ENCODE measurements around the gene UQCRHL.

The UQCRHL gene

DNA sequence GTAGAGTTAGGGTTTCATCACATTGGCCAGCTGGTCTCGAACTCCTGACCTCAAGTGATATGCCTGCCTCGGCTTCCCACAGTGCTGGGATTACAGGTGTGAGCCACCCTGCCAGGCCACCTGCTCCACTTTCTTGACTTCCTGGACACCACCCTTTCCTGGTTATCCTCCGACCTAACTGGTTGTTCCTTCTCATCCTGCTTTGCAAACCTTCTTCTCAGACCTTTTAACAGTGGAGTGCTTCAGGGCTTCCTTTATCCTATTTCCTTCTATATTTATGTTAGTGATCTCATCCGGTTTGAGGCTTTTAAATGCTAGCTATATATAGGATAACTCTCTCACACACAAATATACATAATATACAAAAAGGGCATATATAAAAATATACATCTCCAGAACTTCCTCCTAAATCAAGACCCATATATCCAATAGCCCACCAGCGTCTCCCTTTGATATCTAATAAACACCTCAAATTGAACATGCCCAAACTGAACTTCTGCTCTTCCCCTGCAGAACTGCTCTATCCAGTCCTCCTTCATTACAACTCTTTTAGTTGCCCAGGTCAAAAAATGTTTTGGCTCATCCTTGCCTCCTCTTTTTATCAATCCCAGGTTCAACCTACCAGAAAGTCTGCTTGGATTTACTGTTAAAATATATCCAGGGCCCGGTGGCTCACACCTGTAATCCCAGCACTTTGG is 19.5 kb upstream of the UQCRHL start:
- TF ChIP-seq EP300 (IDR thresholded peaks at IDR 0.05; ENCODE audit: borderline replicate concordance), result no peak
- no peak for TF ChIP-seq TEAD4 (IDR thresholded peaks at IDR 0.05)
- no peak for TF ChIP-seq NFIC (IDR thresholded peaks at IDR 0.05)
- TF ChIP-seq FOXM1 (IDR thresholded peaks at IDR 0.05; ENCODE audit: borderline replicate concordance, low read depth), result no peak
- TF ChIP-seq TAF1 (IDR thresholded peaks at IDR 0.05; ENCODE audit: low read depth), result no peak
- TF ChIP-seq, protein P1, sequence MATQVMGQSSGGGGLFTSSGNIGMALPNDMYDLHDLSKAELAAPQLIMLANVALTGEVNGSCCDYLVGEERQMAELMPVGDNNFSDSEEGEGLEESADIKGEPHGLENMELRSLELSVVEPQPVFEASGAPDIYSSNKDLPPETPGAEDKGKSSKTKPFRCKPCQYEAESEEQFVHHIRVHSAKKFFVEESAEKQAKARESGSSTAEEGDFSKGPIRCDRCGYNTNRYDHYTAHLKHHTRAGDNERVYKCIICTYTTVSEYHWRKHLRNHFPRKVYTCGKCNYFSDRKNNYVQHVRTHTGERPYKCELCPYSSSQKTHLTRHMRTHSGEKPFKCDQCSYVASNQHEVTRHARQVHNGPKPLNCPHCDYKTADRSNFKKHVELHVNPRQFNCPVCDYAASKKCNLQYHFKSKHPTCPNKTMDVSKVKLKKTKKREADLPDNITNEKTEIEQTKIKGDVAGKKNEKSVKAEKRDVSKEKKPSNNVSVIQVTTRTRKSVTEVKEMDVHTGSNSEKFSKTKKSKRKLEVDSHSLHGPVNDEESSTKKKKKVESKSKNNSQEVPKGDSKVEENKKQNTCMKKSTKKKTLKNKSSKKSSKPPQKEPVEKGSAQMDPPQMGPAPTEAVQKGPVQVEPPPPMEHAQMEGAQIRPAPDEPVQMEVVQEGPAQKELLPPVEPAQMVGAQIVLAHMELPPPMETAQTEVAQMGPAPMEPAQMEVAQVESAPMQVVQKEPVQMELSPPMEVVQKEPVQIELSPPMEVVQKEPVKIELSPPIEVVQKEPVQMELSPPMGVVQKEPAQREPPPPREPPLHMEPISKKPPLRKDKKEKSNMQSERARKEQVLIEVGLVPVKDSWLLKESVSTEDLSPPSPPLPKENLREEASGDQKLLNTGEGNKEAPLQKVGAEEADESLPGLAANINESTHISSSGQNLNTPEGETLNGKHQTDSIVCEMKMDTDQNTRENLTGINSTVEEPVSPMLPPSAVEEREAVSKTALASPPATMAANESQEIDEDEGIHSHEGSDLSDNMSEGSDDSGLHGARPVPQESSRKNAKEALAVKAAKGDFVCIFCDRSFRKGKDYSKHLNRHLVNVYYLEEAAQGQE (IDR thresholded peaks at IDR 0.05; ENCODE audit: low read depth), result no peak
- TF ChIP-seq, protein P2, sequence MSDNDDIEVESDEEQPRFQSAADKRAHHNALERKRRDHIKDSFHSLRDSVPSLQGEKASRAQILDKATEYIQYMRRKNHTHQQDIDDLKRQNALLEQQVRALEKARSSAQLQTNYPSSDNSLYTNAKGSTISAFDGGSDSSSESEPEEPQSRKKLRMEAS (IDR thresholded peaks at IDR 0.05), result no peak
- TF ChIP-seq TCF12 (IDR thresholded peaks at IDR 0.05; ENCODE audit: low read depth), result no peak
- no peak for TF ChIP-seq YY1 (IDR thresholded peaks at IDR 0.05; ENCODE audit: low read depth)
- TF ChIP-seq EGR1 (IDR thresholded peaks at IDR 0.05), result no peak
- TF ChIP-seq CEBPB (IDR thresholded peaks at IDR 0.05), result no peak

DNA sequence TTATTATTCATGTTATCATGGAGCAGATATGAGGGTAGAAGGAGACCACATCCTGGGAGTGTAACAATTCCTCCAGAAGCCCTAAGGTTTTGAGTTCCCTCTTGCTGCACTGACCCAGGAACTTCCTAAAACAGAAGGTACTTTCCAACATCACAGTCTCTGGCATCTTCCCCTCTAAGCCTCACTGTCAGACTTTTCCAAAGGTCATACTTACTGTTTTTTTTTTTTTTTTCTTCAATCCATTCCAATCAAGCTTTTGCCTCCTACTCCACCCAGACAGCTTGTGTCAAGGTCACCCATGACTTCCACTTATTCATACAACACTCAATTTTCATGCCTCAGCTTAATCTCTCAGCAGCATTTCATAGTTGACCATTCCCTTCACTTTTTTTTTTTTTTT is 18.4 kb upstream of the UQCRHL start:
- TF ChIP-seq RAD21 (IDR thresholded peaks at IDR 0.05; ENCODE audit: low read depth) (no peak), NFIC (IDR thresholded peaks at IDR 0.05) (no peak), CREB1 (IDR thresholded peaks at IDR 0.05; ENCODE audit: low read depth) (no peak), CEBPB (IDR thresholded peaks at IDR 0.05) (no peak), FOXM1 (IDR thresholded peaks at IDR 0.05; ENCODE audit: borderline replicate concordance, low read depth) (no peak), EP300 (IDR thresholded peaks at IDR 0.05; ENCODE audit: borderline replicate concordance) (no peak), EGR1 (IDR thresholded peaks at IDR 0.05) (no peak), YY1 (IDR thresholded peaks at IDR 0.05; ENCODE audit: low read depth) (no peak), ZBTB7A (IDR thresholded peaks at IDR 0.05; ENCODE audit: low read depth) (no peak), TEAD4 (IDR thresholded peaks at IDR 0.05) (no peak), TAF1 (IDR thresholded peaks at IDR 0.05; ENCODE audit: low read depth) (no peak), TCF12 (IDR thresholded peaks at IDR 0.05; ENCODE audit: low read depth) (no peak)
- TF ChIP-seq, protein P2 (IDR thresholded peaks at IDR 0.05), result no peak
- TF ChIP-seq, protein P3, sequence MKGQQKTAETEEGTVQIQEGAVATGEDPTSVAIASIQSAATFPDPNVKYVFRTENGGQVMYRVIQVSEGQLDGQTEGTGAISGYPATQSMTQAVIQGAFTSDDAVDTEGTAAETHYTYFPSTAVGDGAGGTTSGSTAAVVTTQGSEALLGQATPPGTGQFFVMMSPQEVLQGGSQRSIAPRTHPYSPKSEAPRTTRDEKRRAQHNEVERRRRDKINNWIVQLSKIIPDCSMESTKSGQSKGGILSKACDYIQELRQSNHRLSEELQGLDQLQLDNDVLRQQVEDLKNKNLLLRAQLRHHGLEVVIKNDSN (IDR thresholded peaks at IDR 0.05), result no peak
- TF ChIP-seq, protein P1 (IDR thresholded peaks at IDR 0.05; ENCODE audit: low read depth), result no peak

DNA sequence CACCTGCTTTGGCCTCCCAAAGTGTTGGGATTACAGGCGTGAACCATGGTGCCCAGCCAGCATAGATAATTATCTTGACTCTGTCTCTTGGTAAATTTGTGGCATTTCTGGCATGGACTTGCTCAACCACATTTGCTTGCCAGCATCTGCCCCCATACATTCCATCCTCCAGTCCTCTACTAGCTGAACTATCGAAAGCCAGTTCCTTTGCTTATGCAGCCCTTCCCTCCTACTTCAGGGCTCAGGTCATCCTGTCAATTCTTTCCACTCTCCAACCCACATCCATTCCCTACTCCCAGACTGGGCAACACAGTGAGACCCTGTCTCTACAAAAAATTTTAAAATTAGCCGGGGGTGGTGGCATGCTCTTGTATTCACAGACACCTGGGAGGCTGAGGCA is 13.0 kb upstream of the UQCRHL start:
- no peak for TF ChIP-seq FOXM1 (IDR thresholded peaks at IDR 0.05; ENCODE audit: borderline replicate concordance, low read depth)

DNA sequence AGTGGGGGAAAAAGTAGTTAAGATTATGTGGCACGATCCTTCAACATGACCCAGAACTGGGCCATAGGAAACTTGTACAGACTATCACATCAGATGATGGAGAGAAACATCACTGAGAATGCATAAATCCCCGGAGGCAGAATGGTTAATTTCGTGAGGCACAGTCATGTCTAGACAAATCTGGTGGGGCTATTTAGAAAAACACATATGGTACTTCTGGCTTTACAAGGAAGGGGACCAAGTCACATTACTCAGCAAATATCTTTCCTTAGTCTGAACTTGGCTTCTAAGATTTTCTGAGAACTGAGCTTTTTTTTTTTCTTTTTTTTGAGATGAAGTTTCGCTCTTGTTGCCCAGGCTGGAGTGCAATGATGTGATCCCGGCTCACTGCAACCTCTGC is 9.2 kb upstream of the UQCRHL start:
- TF ChIP-seq YY1 (IDR thresholded peaks at IDR 0.05; ENCODE audit: low read depth) (no peak), FOXM1 (IDR thresholded peaks at IDR 0.05; ENCODE audit: borderline replicate concordance, low read depth) (no peak), NFIC (IDR thresholded peaks at IDR 0.05) (no peak), CREB1 (IDR thresholded peaks at IDR 0.05; ENCODE audit: low read depth) (no peak), TCF12 (IDR thresholded peaks at IDR 0.05; ENCODE audit: low read depth) (no peak)
- TF ChIP-seq, protein P1 (IDR thresholded peaks at IDR 0.05; ENCODE audit: low read depth), result no peak

DNA sequence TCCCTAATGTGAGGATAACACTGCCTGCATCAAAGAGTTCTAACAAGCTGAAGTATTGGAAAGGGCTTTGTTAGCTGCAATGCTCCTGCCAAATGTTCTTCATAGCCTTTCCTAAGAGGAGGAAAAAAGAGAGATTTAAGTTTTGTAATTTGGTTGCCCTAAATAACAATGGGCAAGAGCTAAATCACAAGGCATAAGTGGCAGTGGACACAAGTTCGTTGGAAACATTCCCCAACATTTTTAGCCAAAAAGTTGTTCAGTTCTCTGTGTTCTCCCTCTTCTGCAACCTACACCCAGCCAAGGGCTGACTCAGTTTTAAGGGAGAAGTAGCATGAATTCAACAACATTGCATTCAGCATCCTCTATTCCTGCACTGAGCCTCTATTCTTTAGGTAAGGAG is 2.6 kb upstream of the UQCRHL start:
- TF ChIP-seq TEAD4 (IDR thresholded peaks at IDR 0.05), result no peak
- TF ChIP-seq TAF1 (IDR thresholded peaks at IDR 0.05; ENCODE audit: low read depth), result no peak
- TF ChIP-seq, protein P1 (IDR thresholded peaks at IDR 0.05; ENCODE audit: low read depth), result no peak
- no peak for TF ChIP-seq FOXM1 (IDR thresholded peaks at IDR 0.05; ENCODE audit: borderline replicate concordance, low read depth)
- no peak for TF ChIP-seq EP300 (IDR thresholded peaks at IDR 0.05; ENCODE audit: borderline replicate concordance)
- TF ChIP-seq NFIC (IDR thresholded peaks at IDR 0.05), result no peak
- TF ChIP-seq TCF12 (IDR thresholded peaks at IDR 0.05; ENCODE audit: low read depth), result no peak
- TF ChIP-seq CEBPB (IDR thresholded peaks at IDR 0.05), result no peak
- no peak for TF ChIP-seq RAD21 (IDR thresholded peaks at IDR 0.05; ENCODE audit: low read depth)
- TF ChIP-seq EGR1 (IDR thresholded peaks at IDR 0.05), result no peak
- TF ChIP-seq YY1 (IDR thresholded peaks at IDR 0.05; ENCODE audit: low read depth), result no peak
- no peak for TF ChIP-seq CREB1 (IDR thresholded peaks at IDR 0.05; ENCODE audit: low read depth)
